Measurements from ENCODE around the gene PBX4.

Gene PBX4

GRCh38 chr19:19550972-19551852 lies 67.3 kb downstream of the PBX4 start:
- H3K27ac Mint-ChIP-seq = no peak overlapping the region
- H3K4me3 Mint-ChIP-seq = no peak overlapping the region
- peaks cover 3% of the 10 kb centered on the region for H3K4me1 Mint-ChIP-seq (ENCODE audit: low read depth)
- no peaks in the 10 kb centered on the region for H3K36me3 Mint-ChIP-seq (ENCODE audit: low read depth)
- H3K9me3 Mint-ChIP-seq = no peaks in the 10 kb centered on the region
- H3K27me3 Mint-ChIP-seq (ENCODE audit: low read depth) = no peaks in the 10 kb centered on the region

- no peaks in the 10 kb centered on the region for H3K9me3 Mint-ChIP-seq
- no peak overlapping the region for H3K4me3 Mint-ChIP-seq
- peaks cover 3% of the 10 kb centered on the region for H3K4me1 Mint-ChIP-seq (ENCODE audit: low read depth)
- no peak overlapping the region for H3K27ac Mint-ChIP-seq
- no peaks in the 10 kb centered on the region for H3K36me3 Mint-ChIP-seq (ENCODE audit: low read depth)
- H3K27me3 Mint-ChIP-seq (ENCODE audit: low read depth) = no peaks in the 10 kb centered on the region
Measured at GRCh38 chr19:19550485-19550929, 68.0 kb downstream of the PBX4 start.

- Mint-ChIP-seq H3K27ac (no peak overlapping the region), H3K27me3 (ENCODE audit: low read depth) (no peaks in the 10 kb centered on the region), H3K9me3 (no peaks in the 10 kb centered on the region), H3K4me1 (ENCODE audit: low read depth) (peaks cover 3% of the 10 kb centered on the region), H3K4me3 (no peak overlapping the region), H3K36me3 (ENCODE audit: low read depth) (no peaks in the 10 kb centered on the region)
Measured at GRCh38 chr19:19549804-19550464, 68.6 kb downstream of the PBX4 start.

GRCh38 chr19:19548915-19549759 lies 69.3 kb downstream of the PBX4 start:
- H3K4me3 Mint-ChIP-seq = no peak overlapping the region
- no peaks in the 10 kb centered on the region for H3K4me1 Mint-ChIP-seq (ENCODE audit: low read depth)
- H3K27me3 Mint-ChIP-seq (ENCODE audit: low read depth) = no peaks in the 10 kb centered on the region
- peak overlapping the region; percentile 45 for H3K27ac Mint-ChIP-seq
- H3K9me3 Mint-ChIP-seq = no peaks in the 10 kb centered on the region
- H3K36me3 Mint-ChIP-seq (ENCODE audit: low read depth) = no peaks in the 10 kb centered on the region

- no peaks in the 10 kb centered on the region for H3K27me3 Mint-ChIP-seq (ENCODE audit: low read depth)
- no peaks in the 10 kb centered on the region for H3K36me3 Mint-ChIP-seq (ENCODE audit: low read depth)
- no peaks in the 10 kb centered on the region for H3K9me3 Mint-ChIP-seq
- H3K4me3 Mint-ChIP-seq = no peak overlapping the region
- no peaks in the 10 kb centered on the region for H3K4me1 Mint-ChIP-seq (ENCODE audit: low read depth)
- no peak overlapping the region for H3K27ac Mint-ChIP-seq
Measured at GRCh38 chr19:19547674-19548336, 70.7 kb downstream of the PBX4 start.

GRCh38 chr19:19546751-19547162 lies 71.7 kb downstream of the PBX4 start:
- no peak overlapping the region for H3K4me3 Mint-ChIP-seq
- H3K9me3 Mint-ChIP-seq = no peaks in the 10 kb centered on the region
- H3K27ac Mint-ChIP-seq = no peak overlapping the region
- peaks cover 3% of the 10 kb centered on the region for H3K4me1 Mint-ChIP-seq (ENCODE audit: low read depth)
- H3K36me3 Mint-ChIP-seq (ENCODE audit: low read depth) = no peaks in the 10 kb centered on the region
- H3K27me3 Mint-ChIP-seq (ENCODE audit: low read depth) = no peaks in the 10 kb centered on the region

- Mint-ChIP-seq H3K27me3 (ENCODE audit: low read depth) (no peaks in the 10 kb centered on the region), H3K27ac (no peak overlapping the region), H3K4me1 (ENCODE audit: low read depth) (peaks cover 7% of the 10 kb centered on the region), H3K36me3 (ENCODE audit: low read depth) (no peaks in the 10 kb centered on the region), H3K9me3 (no peaks in the 10 kb centered on the region), H3K4me3 (no peak overlapping the region)
Measured at GRCh38 chr19:19545707-19546106, 72.8 kb downstream of the PBX4 start.

GRCh38 chr19:19544954-19545591 lies 73.4 kb downstream of the PBX4 start:
- Mint-ChIP-seq H3K27me3 (ENCODE audit: low read depth) (no peaks in the 10 kb centered on the region), H3K9me3 (no peaks in the 10 kb centered on the region)

GRCh38 chr19:19544257-19544953 lies 74.1 kb downstream of the PBX4 start:
- peaks cover under 1% of the 10 kb centered on the region for H3K27me3 Mint-ChIP-seq (ENCODE audit: low read depth)
- no peak overlapping the region for H3K27ac Mint-ChIP-seq
- no peaks in the 10 kb centered on the region for H3K9me3 Mint-ChIP-seq
- H3K4me3 Mint-ChIP-seq = no peak overlapping the region
- H3K4me1 Mint-ChIP-seq (ENCODE audit: low read depth) = peaks cover 9% of the 10 kb centered on the region
- H3K36me3 Mint-ChIP-seq (ENCODE audit: low read depth) = no peaks in the 10 kb centered on the region

More at GRCh38 chr19:19544954-19545591, 73.4 kb downstream of the PBX4 start:
- no peak overlapping the region for H3K27ac Mint-ChIP-seq
- H3K36me3 Mint-ChIP-seq (ENCODE audit: low read depth) = no peaks in the 10 kb centered on the region
- peaks cover 9% of the 10 kb centered on the region for H3K4me1 Mint-ChIP-seq (ENCODE audit: low read depth)
- H3K4me3 Mint-ChIP-seq = no peak overlapping the region

- Mint-ChIP-seq H3K4me3 (no peak overlapping the region), H3K27ac (no peak overlapping the region), H3K4me1 (ENCODE audit: low read depth) (peaks cover 14% of the 10 kb centered on the region), H3K36me3 (ENCODE audit: low read depth) (peaks cover under 1% of the 10 kb centered on the region), H3K27me3 (ENCODE audit: low read depth) (peaks cover 8% of the 10 kb centered on the region), H3K9me3 (no peaks in the 10 kb centered on the region)
Measured at GRCh38 chr19:19543640-19544039, 74.8 kb downstream of the PBX4 start.

GRCh38 chr19:19543101-19543500 lies 75.4 kb downstream of the PBX4 start:
- Mint-ChIP-seq H3K27ac (no peak overlapping the region), H3K4me3 (no peak overlapping the region), H3K4me1 (ENCODE audit: low read depth) (peaks cover 15% of the 10 kb centered on the region), H3K36me3 (ENCODE audit: low read depth) (peaks cover 3% of the 10 kb centered on the region), H3K27me3 (ENCODE audit: low read depth) (peaks cover 11% of the 10 kb centered on the region), H3K9me3 (no peaks in the 10 kb centered on the region)

- Mint-ChIP-seq H3K4me3 (no peak overlapping the region), H3K9me3 (no peaks in the 10 kb centered on the region), H3K4me1 (ENCODE audit: low read depth) (peaks cover 17% of the 10 kb centered on the region), H3K27me3 (ENCODE audit: low read depth) (peaks cover 15% of the 10 kb centered on the region), H3K27ac (peak overlapping the region; percentile 11), H3K36me3 (ENCODE audit: low read depth) (peaks cover 3% of the 10 kb centered on the region)
Measured at GRCh38 chr19:19542507-19542906, 76.0 kb downstream of the PBX4 start.

- Mint-ChIP-seq H3K9me3 (no peaks in the 10 kb centered on the region), H3K4me3 (peak overlapping the region; percentile 46), H3K4me1 (ENCODE audit: low read depth) (peaks cover 21% of the 10 kb centered on the region), H3K27ac (no peak overlapping the region), H3K36me3 (ENCODE audit: low read depth) (peaks cover 3% of the 10 kb centered on the region), H3K27me3 (ENCODE audit: low read depth) (peaks cover 20% of the 10 kb centered on the region)
Measured at GRCh38 chr19:19541616-19542015, 76.9 kb downstream of the PBX4 start.
